Breast epithelium (tissue), 4 donors: ENCODE data around the gene WDR31. TPM values are rescaled to one million over a fixed set of nuclear protein-coding genes. Genes with fewer than 3 reads are reported as not detected.
"Not testable (repeated sequence)": the region's sequence is repeated elsewhere in the genome, so short reads cannot be mapped to it uniquely, and the experiment has no call there.

Experiments used
- DNase-seq, 2 donors: peaks; one replicate each; pipeline ENCODE4 v3.0.0-alpha.2; 2019; ENCODE audit warnings: low spot score in 2 of 2
- H3K27ac ChIP-seq, 2 donors: fragments of 200-600 bp; sonication (generic) in 1 of 2; one replicate each; pipeline ENCODE4 v1.5.1; 2016 to 2019; ENCODE audit warnings: mild to moderate bottlenecking in 1 of 2
- H3K27me3 ChIP-seq, 2 donors: fragments of 200-600 bp; sonication (generic) in 1 of 2; one replicate each; pipeline versions ENCODE4 v1.5.1 to v1.6.0; 2017 to 2019; ENCODE audit warnings: control low read depth in 1 of 2, mild to moderate bottlenecking in 1 of 2
- H3K36me3 ChIP-seq: fragments of 200-600 bp; one replicate; pipeline ENCODE4 v1.5.1; 2019
- H3K4me1 ChIP-seq, 2 donors: fragments of 200-600 bp; sonication (generic); one replicate each; pipeline ENCODE4 v1.5.1; 2016 to 2019; ENCODE audit warnings: control low read depth in 1 of 2
- H3K4me3 ChIP-seq, 3 donors: fragments of 200-600 bp; sonication (generic); 1 replicate in 2 of 3; 2 replicates in 1 of 3; pipeline ENCODE4 v1.5.1; 2016 to 2019; ENCODE audit warnings: mild to moderate bottlenecking in 3 of 3, moderate library complexity in 2 of 3
- H3K9me3 ChIP-seq, 2 donors: fragments of 200-600 bp; sonication (generic) in 1 of 2; one replicate each; pipeline ENCODE4 v1.5.1; 2016 to 2019; ENCODE audit warnings: control low read depth in 1 of 2
- CTCF ChIP-seq, 3 donors: fragments of 450-650 bp; IDR thresholded peaks; one replicate each; pipeline ENCODE4 v1.5.1; 2016 to 2017; ENCODE audit warnings: antibody characterized with exemption in 3 of 3, mild to moderate bottlenecking in 3 of 3, moderate library complexity in 3 of 3
- POLR2A ChIP-seq: fragments of 450-650 bp; IDR thresholded peaks from one replicate; pipeline ENCODE4 v1.6.1; 2016; ENCODE audit warnings: antibody characterized with exemption, mild to moderate bottlenecking, moderate library complexity
- POLR2AphosphoS5 ChIP-seq, 3 donors: sonication (generic); formaldehyde crosslinking; IDR thresholded peaks; one replicate each; pipeline ENCODE4 v1.6.1; 2017; ENCODE audit warnings: antibody characterized with exemption in 3 of 3
- intact Hi-C: fragments of 100-400 bp; cut with DNase I; formaldehyde crosslinking; loops from one replicate; pipeline ENCODE4 v1.15.1; 2023; ENCODE audit warnings: low total_unique reads
- total RNA-seq, 3 donors: library from RNA; depleted of rRNA; stranded (reverse); fragments of >200 nt; gene quantifications; one replicate each; pipeline ENCODE4 v1.1.0, GENCODE V29; 2016

WDR31 gene
- total RNA-seq, 3 donors from 2014 or later, result 1.9 to 4.0 (median 3.6) TPM

GRCh38 chr9:113296796-113297558 lies 43.1 kb downstream of the WDR31 start:
- intact Hi-C loops, result no loop called here

GRCh38 chr9:113296247-113296646 lies 43.8 kb downstream of the WDR31 start:
- DNase-seq, H3K27me3 ChIP-seq, H3K36me3 ChIP-seq, H3K9me3 ChIP-seq, H3K27ac ChIP-seq, H3K4me3 ChIP-seq, H3K4me1 ChIP-seq, intact Hi-C loops: not testable (repeated sequence)

More at GRCh38 chr9:113296796-113297558, 43.1 kb downstream of the WDR31 start:
- Histone ChIP-seq H3K4me3 (no peak overlapping the region), H3K4me1 (no peaks in the 10 kb centered on the region), H3K9me3 (no peaks in the 10 kb centered on the region), H3K27me3 (no peaks in the 10 kb centered on the region), H3K27ac (no peak overlapping the region), H3K36me3 (no peaks in the 10 kb centered on the region)
- no peak for DNase-seq
- no peak for TF ChIP-seq CTCF (IDR thresholded peaks at IDR 0.05)
- TF ChIP-seq POLR2A, result no peak
- TF ChIP-seq POLR2AphosphoS5 (IDR thresholded peaks at IDR 0.05), result no peak

GRCh38 chr9:113293285-113293878 lies 46.7 kb downstream of the WDR31 start:
- Histone ChIP-seq H3K4me3 (no peak overlapping the region), H3K4me1 (no peaks in the 10 kb centered on the region), H3K9me3 (no peaks in the 10 kb centered on the region), H3K36me3 (no peaks in the 10 kb centered on the region), H3K27ac (no peak overlapping the region), H3K27me3 (no peaks in the 10 kb centered on the region)
- TF ChIP-seq POLR2A, result no peak
- no peak for TF ChIP-seq POLR2AphosphoS5 (IDR thresholded peaks at IDR 0.05)
- TF ChIP-seq CTCF (IDR thresholded peaks at IDR 0.05), result no peak
- intact Hi-C loops, result no loop called here
- DNase-seq, result no peak

- Histone ChIP-seq H3K27ac (no peak overlapping the region), H3K4me1 (no peaks in the 10 kb centered on the region), H3K36me3 (peaks cover 7% of the 10 kb centered on the region), H3K27me3 (no peaks in the 10 kb centered on the region), H3K4me3 (no peak overlapping the region), H3K9me3 (no peaks in the 10 kb centered on the region)
- intact Hi-C loops, result no loop called here
- TF ChIP-seq CTCF (IDR thresholded peaks at IDR 0.05) (no peak), POLR2AphosphoS5 (IDR thresholded peaks at IDR 0.05) (no peak), POLR2A (no peak)
- no peak for DNase-seq
These were observed 49.9 kb downstream of the WDR31 start for GRCh38 chr9:113290052-113290607.

- H3K4me1 ChIP-seq, result no peaks in the 10 kb centered on the region
- no peak for DNase-seq
- H3K27ac ChIP-seq, result no peak overlapping the region
- H3K27me3 ChIP-seq, result no peaks in the 10 kb centered on the region
- H3K9me3 ChIP-seq, result no peaks in the 10 kb centered on the region
- intact Hi-C loops, result no loop called here
- peaks cover 13% of the 10 kb centered on the region for H3K36me3 ChIP-seq
- TF ChIP-seq CTCF (IDR thresholded peaks at IDR 0.05) (no peak), POLR2A (no peak), POLR2AphosphoS5 (IDR thresholded peaks at IDR 0.05) (no peak)
- H3K4me3 ChIP-seq, result no peak overlapping the region
These were observed 51.0 kb downstream of the WDR31 start for GRCh38 chr9:113289091-113289490.
